ENCODE data around the gene ABHD5.

ABHD5 gene

GRCh38 chr3:43762451-43762850, 71.7 kb downstream of the ABHD5 start:
- TF ChIP-seq CTCF (IDR thresholded peaks at IDR 0.05; ENCODE audit: low read depth, low read length, missing control alignments): no peak
- no peak for DNase-seq (ENCODE audit: extremely low read depth, low read depth)
- no peak overlapping the region for H3K4me3 ChIP-seq (replicated peaks; ENCODE audit: low read depth, low read length)

- DNase-seq (ENCODE audit: extremely low read depth, low read depth): no peak
- TF ChIP-seq CTCF (IDR thresholded peaks at IDR 0.05; ENCODE audit: low read depth, low read length, missing control alignments): no peak
- no peak overlapping the region for H3K4me3 ChIP-seq (replicated peaks; ENCODE audit: low read depth, low read length)
Measured at GRCh38 chr3:43764056-43764455, 73.3 kb downstream of the ABHD5 start.

- no peak for TF ChIP-seq CTCF (IDR thresholded peaks at IDR 0.05; ENCODE audit: low read depth, low read length, missing control alignments)
- no peak for DNase-seq (ENCODE audit: extremely low read depth, low read depth)
- H3K4me3 ChIP-seq (replicated peaks; ENCODE audit: low read depth, low read length): no peak overlapping the region
Measured at GRCh38 chr3:43764471-43764870, 73.7 kb downstream of the ABHD5 start.

- TF ChIP-seq CTCF (IDR thresholded peaks at IDR 0.05; ENCODE audit: low read depth, low read length, missing control alignments): no peak
- no peak overlapping the region for H3K4me3 ChIP-seq (replicated peaks; ENCODE audit: low read depth, low read length)
- no peak for DNase-seq (ENCODE audit: extremely low read depth, low read depth)
Measured at GRCh38 chr3:43765521-43765971, 74.8 kb downstream of the ABHD5 start.

- peak; percentile 8 for TF ChIP-seq CTCF (IDR thresholded peaks at IDR 0.05; ENCODE audit: low read depth, low read length, missing control alignments)
- no peak overlapping the region for H3K4me3 ChIP-seq (replicated peaks; ENCODE audit: low read depth, low read length)
- no peak for DNase-seq (ENCODE audit: extremely low read depth, low read depth)
Measured at GRCh38 chr3:43766672-43767465, 76.1 kb downstream of the ABHD5 start.

DNA sequence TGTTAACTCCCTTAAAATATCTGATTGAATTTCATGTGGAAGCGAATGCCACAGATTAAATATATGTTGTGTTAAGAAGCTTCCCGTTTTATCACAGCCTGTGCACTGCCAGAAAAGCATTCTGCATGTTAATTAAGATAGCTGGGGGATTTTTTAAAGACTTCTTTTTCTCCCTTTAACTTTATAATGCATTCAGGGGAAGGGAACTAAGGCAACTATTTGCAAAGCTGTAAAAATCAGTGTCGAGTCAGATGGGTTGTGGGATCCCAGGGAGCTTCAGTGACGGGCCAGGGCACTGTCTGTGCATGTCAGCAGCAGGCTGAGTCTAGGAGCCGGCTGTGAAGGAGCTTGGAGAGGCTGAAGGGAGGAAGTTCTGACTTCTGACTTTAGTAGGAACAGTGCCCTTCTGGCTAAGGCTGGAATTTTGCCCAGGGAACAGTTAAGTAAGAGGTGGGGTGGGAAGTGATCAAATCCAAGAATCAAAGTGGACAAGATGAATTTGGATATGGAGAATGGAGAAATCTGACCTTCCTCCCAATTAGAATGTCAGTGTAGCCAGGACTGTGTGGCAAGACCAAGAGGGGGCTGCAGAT, 77.7 kb downstream of the ABHD5 start:
- no peak for TF ChIP-seq CTCF (IDR thresholded peaks at IDR 0.05; ENCODE audit: low read depth, low read length, missing control alignments)
- no peak overlapping the region for H3K4me3 ChIP-seq (replicated peaks; ENCODE audit: low read depth, low read length)
- no peak for DNase-seq (ENCODE audit: extremely low read depth, low read depth)

Data from HFF-Myc (cell line).